ENCODE measurements around the gene APOBEC3F. TPM values are rescaled to one million over a fixed set of nuclear protein-coding genes. Genes with fewer than 3 reads are reported as not detected.
"Not testable (repeated sequence)": the region's sequence is repeated elsewhere in the genome, so short reads cannot be mapped to it uniquely, and the experiment has no call there.

APOBEC3F gene
- total and polyA plus RNA-seq, 5 donors from 2014 or later = 7.8 to 18.4 (median 10.8) TPM

DNA sequence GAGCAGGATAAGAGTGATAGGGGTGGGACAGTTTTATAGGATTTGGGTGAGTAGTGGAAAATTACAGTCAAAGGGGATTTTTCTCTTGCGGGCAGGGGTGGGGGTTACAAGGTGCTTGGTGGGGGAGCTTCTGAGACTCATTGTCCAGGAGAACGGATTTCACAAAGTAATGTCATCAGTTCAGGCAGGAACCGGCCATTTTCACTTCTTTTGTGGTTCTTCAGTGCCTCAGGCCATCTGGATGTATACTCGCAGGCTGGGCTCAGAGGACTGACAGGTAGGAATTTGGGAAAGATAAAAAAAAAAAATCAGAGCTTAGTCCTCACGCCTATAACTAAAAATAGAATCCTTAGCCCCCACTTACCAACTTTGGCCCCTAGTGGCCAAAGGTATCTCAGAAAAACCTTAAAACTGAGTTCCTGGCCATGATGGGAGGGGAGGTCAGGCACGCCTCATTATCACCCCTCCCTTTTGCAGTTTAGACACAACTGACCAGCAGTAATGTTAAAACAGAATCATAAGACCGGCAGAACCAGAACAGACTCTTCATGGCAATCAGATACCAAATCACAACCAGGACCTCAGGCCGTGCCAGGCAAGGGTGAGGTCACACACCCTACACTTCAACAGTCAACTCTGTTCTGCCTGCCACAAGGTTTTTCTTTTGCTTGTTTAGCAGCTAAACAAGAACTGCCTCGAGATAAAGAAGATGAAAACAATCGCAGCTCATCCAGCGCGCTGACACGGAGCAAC lies 27.5 kb downstream of the APOBEC3F start:
- no peak overlapping the region for H3K27ac ChIP-seq (ENCODE audit: insufficient read depth, low read length, poor library complexity, severe bottlenecking)
- DNase-seq = no peak
- Mint-ChIP-seq H3K9me3 (no peaks in the 10 kb centered on the region), H3K27ac (peak overlapping the region in 1 of 3 donors; percentile 22), H3K4me3 (no peak overlapping the region), H3K27me3 (no peaks in the 10 kb centered on the region), H3K4me1 (peaks cover 0 to 5% (median 3%) of the 10 kb centered on the region in 4 donors), H3K36me3 (no peaks in the 10 kb centered on the region)
- no peaks in the 10 kb centered on the region for H3K27me3 ChIP-seq (ENCODE audit: control insufficient read depth, insufficient read depth, low read length)
- no peak overlapping the region for H3K4me3 ChIP-seq (ENCODE audit: low read depth, low read length)
- ATAC-seq (ENCODE audit: low read depth in 2 of 2) = no peak
- H3K9me3 ChIP-seq (ENCODE audit: control insufficient read depth in 2 of 2, low read length in 2 of 2) = no peaks in the 10 kb centered on the region
- H3K4me1 ChIP-seq (ENCODE audit: control insufficient read depth, insufficient read depth, low read length, poor library complexity, severe bottlenecking) = peaks cover 7% of the 10 kb centered on the region
- H3K36me3 ChIP-seq (ENCODE audit: control insufficient read depth, insufficient read depth, low read length) = no peaks in the 10 kb centered on the region

DNA sequence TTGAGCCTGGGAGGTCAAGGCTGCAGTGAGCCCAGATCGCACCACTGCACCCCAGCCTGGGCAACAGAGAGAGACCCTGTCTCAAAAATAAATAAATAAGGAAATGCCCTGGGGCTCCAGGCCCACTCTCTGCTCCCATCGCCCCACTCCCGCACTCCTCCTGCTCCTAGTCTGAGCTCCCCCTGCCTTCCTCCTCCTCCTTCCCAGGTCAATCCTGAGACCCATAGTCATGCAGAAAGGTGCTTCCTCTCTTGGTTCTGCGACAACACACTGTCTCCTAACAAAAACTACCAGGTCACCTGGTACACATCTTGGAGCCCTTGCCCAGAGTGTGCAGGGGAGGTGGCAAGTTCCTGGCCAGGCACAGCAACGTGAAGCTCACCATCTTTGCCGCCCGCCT lies 29.5 kb downstream of the APOBEC3F start:
- no peaks in the 10 kb centered on the region for H3K27me3 Mint-ChIP-seq
- no peaks in the 10 kb centered on the region for H3K36me3 ChIP-seq (ENCODE audit: control insufficient read depth, insufficient read depth, low read length)
- H3K9me3 Mint-ChIP-seq = no peaks in the 10 kb centered on the region
- H3K9me3 ChIP-seq (ENCODE audit: control insufficient read depth in 2 of 2, low read length in 2 of 2) = no peaks in the 10 kb centered on the region
- peaks cover 0 to 15% (median 6%) of the 10 kb centered on the region in 4 donors for H3K4me1 Mint-ChIP-seq
- H3K27ac Mint-ChIP-seq = no peak overlapping the region
- H3K4me3 Mint-ChIP-seq = no peak overlapping the region
- no peaks in the 10 kb centered on the region for H3K36me3 Mint-ChIP-seq
- DNase-seq (no peak), ATAC-seq (ENCODE audit: low read depth in 2 of 2) (no peak)
- no peaks in the 10 kb centered on the region for H3K27me3 ChIP-seq (ENCODE audit: control insufficient read depth, insufficient read depth, low read length)
- no peak overlapping the region for H3K4me3 ChIP-seq (ENCODE audit: low read depth, low read length)
- no peak overlapping the region for H3K27ac ChIP-seq (ENCODE audit: insufficient read depth, low read length, poor library complexity, severe bottlenecking)
- H3K4me1 ChIP-seq (ENCODE audit: control insufficient read depth, insufficient read depth, low read length, poor library complexity, severe bottlenecking) = peaks cover 7% of the 10 kb centered on the region

DNA sequence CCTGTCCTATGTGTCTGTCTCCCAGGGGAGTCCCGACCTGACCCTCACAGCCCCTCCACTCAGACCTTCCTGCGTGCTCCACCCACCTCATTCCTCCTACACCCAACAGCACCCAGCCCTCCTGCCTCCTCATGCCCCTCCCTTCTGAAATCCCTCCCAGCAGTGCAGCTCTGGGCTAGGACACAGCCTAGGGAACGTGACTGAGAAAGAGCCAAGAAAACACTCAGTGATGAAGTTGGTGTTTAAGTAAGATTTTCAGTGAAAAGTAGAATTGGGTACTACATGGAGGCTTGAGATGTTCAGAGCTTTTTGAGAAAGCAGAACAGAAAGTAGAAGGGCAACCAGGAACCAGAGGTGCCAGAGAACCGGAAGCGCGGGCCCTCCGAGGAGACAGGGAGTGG lies 31.9 kb downstream of the APOBEC3F start:
- H3K4me1 ChIP-seq (ENCODE audit: control insufficient read depth, insufficient read depth, low read length, poor library complexity, severe bottlenecking); H3K27me3 Mint-ChIP-seq; H3K9me3 Mint-ChIP-seq; H3K27ac Mint-ChIP-seq; H3K27me3 ChIP-seq (ENCODE audit: control insufficient read depth, insufficient read depth, low read length); H3K36me3 ChIP-seq (ENCODE audit: control insufficient read depth, insufficient read depth, low read length); H3K36me3 Mint-ChIP-seq; DNase-seq; H3K9me3 ChIP-seq (ENCODE audit: control insufficient read depth in 2 of 2, low read length in 2 of 2); ATAC-seq (ENCODE audit: low read depth in 2 of 2); H3K4me3 ChIP-seq (ENCODE audit: low read depth, low read length); H3K4me3 Mint-ChIP-seq; H3K27ac ChIP-seq (ENCODE audit: insufficient read depth, low read length, poor library complexity, severe bottlenecking): not testable (repeated sequence)
- H3K4me1 Mint-ChIP-seq = peaks cover 0 to 21% (median 12%) of the 10 kb centered on the region in 4 donors

- Histone ChIP-seq H3K27me3 (ENCODE audit: control insufficient read depth, insufficient read depth, low read length) (no peaks in the 10 kb centered on the region), H3K9me3 (ENCODE audit: control insufficient read depth in 2 of 2, low read length in 2 of 2) (no peaks in the 10 kb centered on the region), H3K36me3 (ENCODE audit: control insufficient read depth, insufficient read depth, low read length) (no peaks in the 10 kb centered on the region), H3K4me1 (ENCODE audit: control insufficient read depth, insufficient read depth, low read length, poor library complexity, severe bottlenecking) (peaks cover 18% of the 10 kb centered on the region), H3K27ac (ENCODE audit: insufficient read depth, low read length, poor library complexity, severe bottlenecking) (no peak overlapping the region), H3K4me3 (ENCODE audit: low read depth, low read length) (no peak overlapping the region)
- ATAC-seq (ENCODE audit: low read depth in 2 of 2) (no peak), DNase-seq (no peak)
- no peaks in the 10 kb centered on the region for H3K36me3 Mint-ChIP-seq
- H3K4me1 Mint-ChIP-seq = peaks cover 0 to 35% (median 19%) of the 10 kb centered on the region in 4 donors
- H3K27ac Mint-ChIP-seq = peak overlapping the region in 2 of 3 donors; percentile 59 to 63
- peak overlapping the region in 1 of 4 donors; percentile 38 for H3K4me3 Mint-ChIP-seq
- H3K9me3 Mint-ChIP-seq = no peaks in the 10 kb centered on the region
- no peaks in the 10 kb centered on the region for H3K27me3 Mint-ChIP-seq
Observed at GRCh38 chr22:39073981-39074380, 33.3 kb downstream of the APOBEC3F start.

DNA sequence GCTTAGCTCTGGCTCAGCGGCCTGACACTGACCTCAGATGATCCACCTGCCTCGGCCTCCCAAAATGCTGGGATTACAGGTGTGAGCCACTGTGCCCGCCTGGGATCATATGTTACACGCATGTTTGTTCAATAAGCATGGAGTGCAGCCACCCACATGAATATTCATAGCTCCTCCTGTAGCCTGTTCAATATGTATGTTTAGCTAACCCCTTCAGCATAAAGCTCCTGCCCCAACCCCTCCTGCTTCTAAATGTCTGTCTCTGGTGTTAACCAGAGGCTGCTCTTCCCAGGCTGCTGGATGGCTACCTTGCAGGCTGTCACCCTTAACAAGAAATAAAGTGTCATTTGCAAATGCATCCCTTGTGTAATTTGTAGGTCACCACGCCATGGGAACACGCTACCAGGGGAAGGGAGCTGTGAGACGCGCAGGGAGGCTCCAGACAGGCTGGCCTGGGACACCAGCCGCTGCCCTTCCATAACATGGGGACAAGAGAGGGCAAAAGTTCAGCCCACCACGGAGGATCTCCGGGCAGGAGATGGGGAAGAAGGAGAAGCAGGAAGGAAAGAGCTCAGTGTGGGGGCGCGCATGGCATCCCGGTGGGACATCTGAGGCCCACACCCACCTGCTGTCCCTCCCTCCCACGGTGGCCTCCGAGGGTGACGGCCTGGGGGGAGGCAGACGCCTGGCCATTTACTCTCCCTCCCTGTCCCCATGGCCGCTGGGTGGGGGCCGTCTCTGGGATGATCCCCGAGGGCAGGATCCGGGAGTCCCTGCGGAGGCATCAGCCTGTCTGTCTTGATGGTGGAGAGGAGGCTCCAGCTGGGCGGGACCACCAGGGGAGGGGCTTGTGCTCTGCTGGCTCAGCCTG lies 35.7 kb downstream of the APOBEC3F start:
- ATAC-seq (ENCODE audit: low read depth in 2 of 2); H3K27me3 ChIP-seq (ENCODE audit: control insufficient read depth, insufficient read depth, low read length); H3K36me3 Mint-ChIP-seq; H3K4me3 ChIP-seq (ENCODE audit: low read depth, low read length); H3K36me3 ChIP-seq (ENCODE audit: control insufficient read depth, insufficient read depth, low read length); H3K9me3 Mint-ChIP-seq; H3K9me3 ChIP-seq (ENCODE audit: control insufficient read depth in 2 of 2, low read length in 2 of 2); DNase-seq; H3K27me3 Mint-ChIP-seq: not testable (repeated sequence)
- peaks cover 32% of the 10 kb centered on the region for H3K4me1 ChIP-seq (ENCODE audit: control insufficient read depth, insufficient read depth, low read length, poor library complexity, severe bottlenecking)
- peak overlapping the region; percentile 85 for H3K27ac ChIP-seq (ENCODE audit: insufficient read depth, low read length, poor library complexity, severe bottlenecking)
- peaks cover 0 to 51% (median 25%) of the 10 kb centered on the region in 4 donors for H3K4me1 Mint-ChIP-seq
- H3K4me3 Mint-ChIP-seq = peak overlapping the region; percentile 81 to 96 (median 92)
- H3K27ac Mint-ChIP-seq = peak overlapping the region in 2 of 3 donors; percentile 91 to 95

- H3K4me1 Mint-ChIP-seq = peaks cover 0 to 58% (median 29%) of the 10 kb centered on the region in 4 donors
- peak within 1 kb of the TSS; percentile 85 for H3K27ac ChIP-seq (ENCODE audit: insufficient read depth, low read length, poor library complexity, severe bottlenecking)
- not testable (repeated sequence) for H3K9me3 ChIP-seq (ENCODE audit: control insufficient read depth in 2 of 2, low read length in 2 of 2); H3K27me3 ChIP-seq (ENCODE audit: control insufficient read depth, insufficient read depth, low read length); H3K9me3 Mint-ChIP-seq; H3K27me3 Mint-ChIP-seq
- H3K27ac Mint-ChIP-seq = peak within 1 kb of the TSS; percentile 91 to 96 (median 91)
- peaks cover 32% of the 10 kb centered on the region for H3K4me1 ChIP-seq (ENCODE audit: control insufficient read depth, insufficient read depth, low read length, poor library complexity, severe bottlenecking)
- DNase-seq (peak; percentile 40 to 79 (median 49)), ATAC-seq (ENCODE audit: low read depth in 2 of 2) (peak; percentile 92 to 95)
- peaks cover 12% of the 10 kb centered on the region for H3K36me3 Mint-ChIP-seq
- H3K36me3 ChIP-seq (ENCODE audit: control insufficient read depth, insufficient read depth, low read length) = peaks cover 13% of the 10 kb centered on the region
- peak within 1 kb of the TSS; percentile 85 to 96 (median 92) for H3K4me3 Mint-ChIP-seq
- peak within 1 kb of the TSS; percentile 85 for H3K4me3 ChIP-seq (ENCODE audit: low read depth, low read length)
Observed at GRCh38 chr22:39077026-39077840, 36.6 kb downstream of the APOBEC3F start, which contains the start of gene APOBEC3G. Gene APOBEC3G (plus strand): TSS chr22:39077275. CDS start chr22:39077362, 87 bp downstream.

GRCh38 chr22:39077912-39078311 lies 37.2 kb downstream of the APOBEC3F start:
- H3K4me3 Mint-ChIP-seq = peak overlapping the region; percentile 85 to 96 (median 92)
- not testable (repeated sequence) for H3K9me3 ChIP-seq (ENCODE audit: control insufficient read depth in 2 of 2, low read length in 2 of 2); ATAC-seq (ENCODE audit: low read depth in 2 of 2); H3K27me3 Mint-ChIP-seq; DNase-seq; H3K9me3 Mint-ChIP-seq; H3K27me3 ChIP-seq (ENCODE audit: control insufficient read depth, insufficient read depth, low read length)
- H3K4me3 ChIP-seq (ENCODE audit: low read depth, low read length) = peak overlapping the region; percentile 85
- peak overlapping the region; percentile 90 to 96 (median 91) for H3K27ac Mint-ChIP-seq
- peaks cover 19% of the 10 kb centered on the region for H3K36me3 ChIP-seq (ENCODE audit: control insufficient read depth, insufficient read depth, low read length)
- H3K27ac ChIP-seq (ENCODE audit: insufficient read depth, low read length, poor library complexity, severe bottlenecking) = peak overlapping the region; percentile 85
- H3K36me3 Mint-ChIP-seq = peaks cover 12% of the 10 kb centered on the region
- peaks cover 0 to 58% (median 30%) of the 10 kb centered on the region in 4 donors for H3K4me1 Mint-ChIP-seq
- peaks cover 33% of the 10 kb centered on the region for H3K4me1 ChIP-seq (ENCODE audit: control insufficient read depth, insufficient read depth, low read length, poor library complexity, severe bottlenecking)
